ENCODE results near the gene PIM1. TPM values are rescaled to one million over a fixed set of nuclear protein-coding genes. Genes with fewer than 3 reads are reported as not detected.

PIM1 gene
- total RNA-seq, 1 experiment from 2014 or later: 47.5 TPM

- no peak overlapping the region for H3K4me2 ChIP-seq (ENCODE audit: insufficient read depth, insufficient read length, low read length)
- Mint-ChIP-seq H3K27me3 (ENCODE audit: low read depth) (no peaks in the 10 kb centered on the region; the same call in 1 of the 2 replicates), H3K4me1 (peaks cover 3 to 5% of the 10 kb centered on the region in 2 experiments), H3K36me3 (ENCODE audit: insufficient read depth in 1 of 3, low read depth in 3 of 3) (no peaks in the 10 kb centered on the region), H3K4me3 (no peak overlapping the region), H3K27ac (no peak overlapping the region), H3K9me3 (no peaks in the 10 kb centered on the region; a peak in 1 of 5 replicates)
- no peak overlapping the region for H4K91ac ChIP-seq (ENCODE audit: insufficient read length, low read depth, low read length)
- H3K9me3 ChIP-seq (ENCODE audit: control insufficient read depth, low read depth, low read length): no peaks in the 10 kb centered on the region
- no CpG with 5 or more reads among the region's 7 CpGs for WGBS (ENCODE audit: extremely low coverage, insufficient read length, low lambda C conversion rate)
- no peak overlapping the region for H2BK12ac ChIP-seq (ENCODE audit: insufficient read length, low read depth, low read length)
- H4K8ac ChIP-seq (replicated peaks; ENCODE audit: insufficient read length, low read depth, low read length): no peak overlapping the region
- no peaks in the 10 kb centered on the region for H3K23me2 ChIP-seq (ENCODE audit: insufficient read length, low read depth, low read length, poor library complexity, severe bottlenecking)
- H3K4me1 ChIP-seq (ENCODE audit: insufficient read depth, low read length): no peaks in the 10 kb centered on the region; the same call in 1 of the 2 replicates
- H4K20me1 ChIP-seq (ENCODE audit: control insufficient read depth, insufficient read depth, insufficient read length): no peaks in the 10 kb centered on the region
- H2BK20ac ChIP-seq (ENCODE audit: low read depth, low read length, poor library complexity, severe bottlenecking): no peak overlapping the region
- H3K23ac ChIP-seq (ENCODE audit: insufficient read length, low read depth, low read length): no peak overlapping the region
- H3K27ac ChIP-seq (ENCODE audit: insufficient read length, low read depth, low read length): no peak overlapping the region
- no peaks in the 10 kb centered on the region for H3K79me2 ChIP-seq (ENCODE audit: insufficient read depth, low read length)
- no peak overlapping the region for H2AFZ ChIP-seq (ENCODE audit: low read length)
- no peak overlapping the region for H2BK15ac ChIP-seq (ENCODE audit: low read depth, low read length)
- no peak overlapping the region for H3K4ac ChIP-seq (ENCODE audit: low read depth, low read length)
- TF ChIP-seq CTCF (conservative IDR thresholded peaks at IDR 0.05): no peak
- H3K27me3 ChIP-seq (ENCODE audit: insufficient read depth, low read length): no peaks in the 10 kb centered on the region
- H3K9ac ChIP-seq (ENCODE audit: extremely low read depth, insufficient read length, low read length): no peak overlapping the region
- no peak for DNase-seq
- H2BK5ac ChIP-seq (ENCODE audit: insufficient read length, low read length): no peak overlapping the region
- no peak overlapping the region for H3K14ac ChIP-seq (ENCODE audit: insufficient read depth, low read length)
- no peak overlapping the region for H3K18ac ChIP-seq (ENCODE audit: insufficient read length, low read depth, low read length)
- H4K5ac ChIP-seq (ENCODE audit: insufficient read length, low read depth, low read length): no peak overlapping the region
- H3T11ph ChIP-seq (ENCODE audit: low read length): no peak overlapping the region
- H2BK120ac ChIP-seq (ENCODE audit: low read depth, low read length, poor library complexity, severe bottlenecking): no peak overlapping the region
- H2AK5ac ChIP-seq (ENCODE audit: insufficient read length, low read length): no peak overlapping the region
- no peak overlapping the region for H3K56ac ChIP-seq (ENCODE audit: insufficient read length, low read depth, low read length)
- no peaks in the 10 kb centered on the region for H3K79me1 ChIP-seq (ENCODE audit: insufficient read depth, low read depth, low read length, poor library complexity, severe bottlenecking)
Observed at GRCh38 chr6:37202788-37203491, 33.0 kb downstream of the PIM1 start.
